Smooth muscle cell (in vitro differentiated cells): ENCODE measurements around the gene MYOF. TPM values are rescaled to one million over a fixed set of nuclear protein-coding genes. Genes with fewer than 3 reads are reported as not detected.

Experiments
- DNase-seq: peaks from one replicate; lab custom pipeline; 2025; ENCODE audit not compliant: unreplicated experiment; lab: John Stamatoyannopoulos, UW
- H2AFZ ChIP-seq: fragments of 200-600 bp; sonication (generic); 2 replicates; pipeline ENCODE4 v1.6.0; 2016; ENCODE audit warnings: antibody characterized with exemption, low read depth, mild to moderate bottlenecking
- H3F3A ChIP-seq: fragments of 200-600 bp; sonication (generic); 2 replicates; pipeline ENCODE4 v1.6.0; 2017; ENCODE audit warnings: antibody characterized with exemption, low read depth
- H3K27ac ChIP-seq: fragments of 200-600 bp; sonication (generic); 2 replicates; pipeline ENCODE4 v1.5.1; 2016; ENCODE audit warnings: low read depth, mild to moderate bottlenecking
- H3K27me3 ChIP-seq: fragments of 200-600 bp; sonication (generic); 2 replicates; pipeline ENCODE4 v1.6.1; 2016; ENCODE audit warnings: low read depth, mild to moderate bottlenecking
- H3K36me3 ChIP-seq: fragments of 200-600 bp; sonication (generic); 2 replicates; pipeline ENCODE4 v1.5.1; 2016; ENCODE audit warnings: low read depth
- H3K4me1 ChIP-seq: fragments of 200-600 bp; sonication (generic); 2 replicates; pipeline ENCODE4 v1.5.1; 2016; ENCODE audit warnings: low read depth
- H3K4me2 ChIP-seq: fragments of 200-600 bp; sonication (generic); 2 replicates; pipeline ENCODE4 v1.6.0; 2016; ENCODE audit warnings: mild to moderate bottlenecking
- H3K4me3 ChIP-seq: fragments of 200-600 bp; sonication (generic); 2 replicates; pipeline ENCODE4 v1.5.1; 2016; ENCODE audit warnings: mild to moderate bottlenecking
- H3K79me2 ChIP-seq: fragments of 200-600 bp; sonication (generic); 2 replicates; pipeline ENCODE4 v1.6.0; 2016; ENCODE audit warnings: low read depth, mild to moderate bottlenecking
- H3K9ac ChIP-seq: fragments of 200-600 bp; sonication (generic); 2 replicates; pipeline ENCODE4 v1.6.0; 2016; ENCODE audit warnings: low read depth
- H3K9me3 ChIP-seq: fragments of 200-600 bp; sonication (generic); replicated peaks from 2 replicates; pipeline ENCODE4 v1.5.1; 2016; ENCODE audit warnings: low read depth
- H4K20me1 ChIP-seq: fragments of 200-600 bp; sonication (generic); 2 replicates; pipeline ENCODE4 v1.6.0; 2016; ENCODE audit warnings: low read depth
- CTCF ChIP-seq: fragments of 200-600 bp; sonication (generic); IDR thresholded peaks from 2 replicates; pipeline ENCODE4 v1.5.1; 2017; ENCODE audit warnings: borderline replicate concordance, mild to moderate bottlenecking, antibody characterized with exemption; ENCODE audit not compliant: insufficient read depth, poor library complexity, severe bottlenecking
- WGBS: methylation state at CpG from one replicate; pipeline ENCODE4 v1.1.7; 2016; ENCODE audit warnings: low lambda C conversion rate; 5-methylcytosine and 5-hydroxymethylcytosine counted together
- polyA plus RNA-seq: library from polyadenylated mRNA; unstranded; fragments of >200 nt; fragmentation: Nextera tagmentation; extraction: Ambion mirVana; gene quantifications from 2 replicates; pipeline ENCODE4 v1.2.1, GENCODE V29; 2016
- total RNA-seq: library from RNA; depleted of rRNA; stranded (reverse); fragments of >200 nt; gene quantifications from 2 replicates; pipeline ENCODE4 v1.2.3, GENCODE V29; 2014

The MYOF gene
- total and polyA plus RNA-seq, 2 experiments from 2014 or later: 29.6 to 99.5 TPM

GRCh38 chr10:93274419-93274818, 207.7 kb downstream of the MYOF start:
- Histone ChIP-seq H3K4me1 (peaks cover 4% of the 10 kb centered on the region), H3K27ac (no peak overlapping the region), H3K27me3 (no peaks in the 10 kb centered on the region), H3K9ac (no peak overlapping the region), H3K4me3 (no peak overlapping the region), H3K4me2 (no peak overlapping the region), H3K36me3 (no peaks in the 10 kb centered on the region), H3F3A (no peaks in the 10 kb centered on the region), H2AFZ (no peak overlapping the region), H3K9me3 (no peaks in the 10 kb centered on the region), H3K79me2 (no peaks in the 10 kb centered on the region), H4K20me1 (no peaks in the 10 kb centered on the region)
- 17% methylated on average over 4 of the region's 4 CpGs for WGBS
- no peak for TF ChIP-seq CTCF
- DNase-seq: no peak

- Histone ChIP-seq H3F3A (no peaks in the 10 kb centered on the region), H3K27me3 (no peaks in the 10 kb centered on the region), H3K79me2 (no peaks in the 10 kb centered on the region), H3K9ac (no peak overlapping the region), H2AFZ (no peak overlapping the region), H3K4me3 (no peak overlapping the region), H4K20me1 (no peaks in the 10 kb centered on the region), H3K4me2 (no peak overlapping the region), H3K36me3 (no peaks in the 10 kb centered on the region), H3K27ac (no peak overlapping the region), H3K4me1 (peaks cover 4% of the 10 kb centered on the region), H3K9me3 (no peaks in the 10 kb centered on the region)
- no peak for DNase-seq
- TF ChIP-seq CTCF: no peak
- WGBS: 39% methylated on average over 7 of the region's 8 CpGs
These were observed 209.1 kb downstream of the MYOF start for GRCh38 chr10:93272884-93273675.

GRCh38 chr10:93271347-93271746, 210.8 kb downstream of the MYOF start:
- no peaks in the 10 kb centered on the region for H3K79me2 ChIP-seq
- H3K9ac ChIP-seq: no peak overlapping the region
- H3K4me3 ChIP-seq: no peak overlapping the region
- H2AFZ ChIP-seq: no peak overlapping the region
- no peaks in the 10 kb centered on the region for H3K36me3 ChIP-seq
- no peak overlapping the region for H3K4me2 ChIP-seq
- no peak overlapping the region for H3K27ac ChIP-seq
- no peaks in the 10 kb centered on the region for H3F3A ChIP-seq
- no peaks in the 10 kb centered on the region for H4K20me1 ChIP-seq
- DNase-seq: no peak
- no peaks in the 10 kb centered on the region for H3K9me3 ChIP-seq
- no peak for TF ChIP-seq CTCF
- no peaks in the 10 kb centered on the region for H3K27me3 ChIP-seq
- peaks cover 4% of the 10 kb centered on the region for H3K4me1 ChIP-seq

GRCh38 chr10:93269281-93269680, 212.9 kb downstream of the MYOF start:
- DNase-seq: no peak
- Histone ChIP-seq H3K4me2 (no peak overlapping the region), H3F3A (no peaks in the 10 kb centered on the region), H3K4me1 (peaks cover 4% of the 10 kb centered on the region), H3K9me3 (no peaks in the 10 kb centered on the region), H3K27me3 (no peaks in the 10 kb centered on the region), H3K36me3 (no peaks in the 10 kb centered on the region), H3K4me3 (no peak overlapping the region), H2AFZ (no peak overlapping the region), H3K79me2 (no peaks in the 10 kb centered on the region), H3K27ac (no peak overlapping the region), H3K9ac (no peak overlapping the region), H4K20me1 (no peaks in the 10 kb centered on the region)
- 97% methylated on average over 3 of the region's 3 CpGs for whole genome bisulfite sequencing
- no peak for TF ChIP-seq CTCF
